Nephron progenitor cell (in vitro differentiated cells): ENCODE results near the gene CD19.
A peak's percentile ranks its signal among the peaks of the same experiment; 100 is the strongest.

Experiments
- DNase-seq: peaks from one replicate; pipeline ENCODE4 v3.0.0; 2021
- H3K27ac Mint-ChIP-seq: 2 replicates; pipeline ENCODE4 v1.8.0; 2021; ENCODE audit warnings: mild to moderate bottlenecking, moderate library complexity, mixed read lengths
- H3K27me3 Mint-ChIP-seq: 2 replicates; pipeline ENCODE4 v1.8.0; 2021; ENCODE audit warnings: mild to moderate bottlenecking, low read depth, mixed read lengths; ENCODE audit not compliant: poor library complexity
- H3K36me3 Mint-ChIP-seq: 2 replicates; pipeline ENCODE4 v1.8.0; 2021; ENCODE audit warnings: low read depth, mixed read lengths
- H3K4me1 Mint-ChIP-seq: 2 replicates; pipeline ENCODE4 v1.8.0; 2021; ENCODE audit warnings: mixed read lengths
- H3K4me3 Mint-ChIP-seq: 2 replicates; pipeline ENCODE4 v1.8.0; 2021; ENCODE audit warnings: mild to moderate bottlenecking, moderate library complexity, mixed read lengths
- H3K9me3 Mint-ChIP-seq: 2 replicates; pipeline ENCODE4 v1.8.0; 2021; ENCODE audit warnings: mild to moderate bottlenecking, moderate library complexity, mixed read lengths
- TF ChIP-seq, protein P1 (sequence below): fragments of 200-600 bp; sonication (generic); IDR thresholded peaks from 2 replicates; pipeline ENCODE4 v1.5.0; 2021; ENCODE audit warnings: antibody characterized with exemption

Gene CD19

DNA sequence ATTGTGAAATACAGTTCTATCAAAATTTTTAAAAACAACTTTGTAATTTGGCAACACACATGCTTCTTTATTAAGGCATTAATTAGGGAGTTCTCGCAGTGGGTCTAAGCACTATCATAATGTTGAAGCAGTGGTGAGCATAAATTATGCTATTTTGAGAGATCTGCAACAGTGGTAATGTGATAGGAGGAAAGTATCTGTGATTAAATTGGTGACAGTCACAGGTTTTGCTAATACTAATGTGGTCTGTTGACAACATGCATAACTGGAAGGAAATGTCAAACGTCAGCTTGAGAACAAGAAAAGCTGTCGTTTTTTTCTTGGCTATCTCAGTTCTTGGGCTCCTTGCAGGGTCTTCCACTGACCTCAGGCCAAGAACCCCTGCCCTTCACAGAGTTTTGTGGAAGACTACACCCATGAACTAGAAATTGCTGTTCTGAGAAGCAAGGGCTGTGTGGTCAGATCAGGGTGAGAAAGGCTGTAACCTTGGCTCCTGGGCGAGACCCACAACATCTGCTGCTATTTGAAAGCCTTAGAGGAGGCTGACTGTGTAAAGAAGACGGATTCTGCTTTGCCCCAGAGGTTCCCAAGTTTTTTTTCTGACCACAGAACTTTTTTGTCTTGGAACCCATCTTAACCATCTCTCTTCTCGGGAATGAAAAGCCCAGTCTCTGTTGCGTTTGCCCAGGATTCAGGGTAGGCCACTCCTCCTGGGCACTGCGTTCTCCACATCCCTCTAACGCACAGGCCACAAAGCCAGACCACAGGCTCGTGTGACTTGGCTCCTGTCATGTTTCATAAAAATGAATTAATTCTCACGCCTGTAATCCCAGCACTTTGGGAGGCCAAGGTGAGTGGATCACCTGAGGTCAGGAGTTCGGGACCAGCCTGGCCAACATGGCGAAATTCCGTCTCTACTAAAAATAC lies 39.5 kb upstream of the CD19 start:
- Mint-ChIP-seq H3K27me3 (no peaks in the 10 kb centered on the region), H3K4me3 (no peak overlapping the region), H3K4me1 (peaks cover 8% of the 10 kb centered on the region), H3K27ac (peak overlapping the region; percentile 95), H3K36me3 (no peaks in the 10 kb centered on the region), H3K9me3 (no peaks in the 10 kb centered on the region)
- TF ChIP-seq, protein P1, sequence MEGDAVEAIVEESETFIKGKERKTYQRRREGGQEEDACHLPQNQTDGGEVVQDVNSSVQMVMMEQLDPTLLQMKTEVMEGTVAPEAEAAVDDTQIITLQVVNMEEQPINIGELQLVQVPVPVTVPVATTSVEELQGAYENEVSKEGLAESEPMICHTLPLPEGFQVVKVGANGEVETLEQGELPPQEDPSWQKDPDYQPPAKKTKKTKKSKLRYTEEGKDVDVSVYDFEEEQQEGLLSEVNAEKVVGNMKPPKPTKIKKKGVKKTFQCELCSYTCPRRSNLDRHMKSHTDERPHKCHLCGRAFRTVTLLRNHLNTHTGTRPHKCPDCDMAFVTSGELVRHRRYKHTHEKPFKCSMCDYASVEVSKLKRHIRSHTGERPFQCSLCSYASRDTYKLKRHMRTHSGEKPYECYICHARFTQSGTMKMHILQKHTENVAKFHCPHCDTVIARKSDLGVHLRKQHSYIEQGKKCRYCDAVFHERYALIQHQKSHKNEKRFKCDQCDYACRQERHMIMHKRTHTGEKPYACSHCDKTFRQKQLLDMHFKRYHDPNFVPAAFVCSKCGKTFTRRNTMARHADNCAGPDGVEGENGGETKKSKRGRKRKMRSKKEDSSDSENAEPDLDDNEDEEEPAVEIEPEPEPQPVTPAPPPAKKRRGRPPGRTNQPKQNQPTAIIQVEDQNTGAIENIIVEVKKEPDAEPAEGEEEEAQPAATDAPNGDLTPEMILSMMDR, result no peak
- no peak for DNase-seq

DNA sequence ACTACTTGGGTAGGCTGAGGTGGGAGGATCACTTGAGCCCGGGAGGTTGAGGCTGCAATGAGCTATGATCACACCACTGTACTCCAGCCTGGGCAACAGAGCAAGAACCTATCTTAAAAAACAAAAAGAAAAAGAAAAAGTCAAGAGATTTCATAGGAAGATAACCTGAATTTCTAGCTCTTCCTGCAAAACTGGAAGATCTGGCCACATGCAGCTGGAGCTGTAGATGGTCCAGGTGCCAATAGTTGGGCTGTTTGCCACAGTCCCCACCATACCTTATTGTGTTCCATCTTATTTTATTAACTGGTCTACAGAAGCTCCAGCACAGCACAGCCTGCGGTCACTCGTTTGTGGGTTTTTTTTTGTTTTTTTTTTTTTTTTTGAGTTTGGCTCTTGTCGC lies 38.5 kb upstream of the CD19 start:
- Mint-ChIP-seq H3K4me1 (peaks cover 8% of the 10 kb centered on the region), H3K27me3 (no peaks in the 10 kb centered on the region), H3K9me3 (no peaks in the 10 kb centered on the region), H3K27ac (no peak overlapping the region), H3K36me3 (peaks cover 5% of the 10 kb centered on the region), H3K4me3 (no peak overlapping the region)
- DNase-seq, result no peak
- TF ChIP-seq, protein P1, result no peak

- DNase-seq, result no peak
- H3K27ac Mint-ChIP-seq, result no peak overlapping the region
- TF ChIP-seq, protein P1, result no peak
- H3K4me1 Mint-ChIP-seq, result peaks cover 13% of the 10 kb centered on the region
- H3K36me3 Mint-ChIP-seq, result peaks cover 5% of the 10 kb centered on the region
- H3K4me3 Mint-ChIP-seq, result no peak overlapping the region
- H3K9me3 Mint-ChIP-seq, result no peaks in the 10 kb centered on the region
- H3K27me3 Mint-ChIP-seq, result no peaks in the 10 kb centered on the region
Measured at GRCh38 chr16:28895609-28896008, 36.2 kb upstream of the CD19 start.

- Mint-ChIP-seq H3K36me3 (peaks cover 5% of the 10 kb centered on the region), H3K4me3 (no peak overlapping the region), H3K27ac (peak overlapping the region; percentile 79), H3K9me3 (no peaks in the 10 kb centered on the region), H3K27me3 (peaks cover 3% of the 10 kb centered on the region), H3K4me1 (peaks cover 7% of the 10 kb centered on the region)
- no peak for DNase-seq
- TF ChIP-seq, protein P1, result no peak
Measured at GRCh38 chr16:28897826-28898225, 33.9 kb upstream of the CD19 start.

DNA sequence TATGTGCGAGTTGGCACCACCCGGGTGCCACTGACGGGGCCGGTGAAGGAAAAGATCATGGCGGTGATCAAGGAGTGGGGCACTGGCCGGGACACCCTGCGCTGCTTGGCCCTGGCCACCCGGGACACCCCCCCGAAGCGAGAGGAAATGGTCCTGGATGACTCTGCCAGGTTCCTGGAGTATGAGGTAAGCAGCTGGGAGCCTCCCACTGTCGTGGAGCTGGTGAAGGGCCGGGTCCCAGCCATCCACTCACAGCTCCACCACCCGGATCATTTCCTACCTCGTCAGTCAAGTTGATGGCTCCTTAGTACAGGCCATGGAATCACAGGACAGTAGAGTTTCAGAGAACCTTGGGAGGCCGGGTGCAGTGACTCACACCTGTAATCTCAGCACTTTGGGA lies 33.5 kb upstream of the CD19 start:
- no peaks in the 10 kb centered on the region for H3K9me3 Mint-ChIP-seq
- peaks cover 3% of the 10 kb centered on the region for H3K27me3 Mint-ChIP-seq
- H3K4me1 Mint-ChIP-seq, result peaks cover 7% of the 10 kb centered on the region
- DNase-seq, result no peak
- peak overlapping the region; percentile 79 for H3K27ac Mint-ChIP-seq
- H3K4me3 Mint-ChIP-seq, result no peak overlapping the region
- peaks cover 5% of the 10 kb centered on the region for H3K36me3 Mint-ChIP-seq
- TF ChIP-seq, protein P1, result no peak

GRCh38 chr16:28898942-28899341 lies 32.8 kb upstream of the CD19 start:
- peaks cover 7% of the 10 kb centered on the region for H3K4me1 Mint-ChIP-seq
- peaks cover 3% of the 10 kb centered on the region for H3K27me3 Mint-ChIP-seq
- no peaks in the 10 kb centered on the region for H3K9me3 Mint-ChIP-seq
- peak overlapping the region; percentile 38 for H3K27ac Mint-ChIP-seq
- H3K36me3 Mint-ChIP-seq, result peaks cover 5% of the 10 kb centered on the region
- no peak for DNase-seq
- H3K4me3 Mint-ChIP-seq, result no peak overlapping the region
- TF ChIP-seq, protein P1, result no peak
